Prostate gland (tissue), 2 donors: ENCODE results near the gene ABL1. TPM values are rescaled to one million over a fixed set of nuclear protein-coding genes. Genes with fewer than 3 reads are reported as not detected.

ENCODE experiments used
- DNase-seq: peaks from one replicate; pipeline ENCODE4 v3.0.0-alpha.2; 2019; ENCODE audit warnings: low spot score
- H3K27ac ChIP-seq, 2 donors: fragments of 200-600 bp; sonication (generic); 2 replicates each; pipeline ENCODE4 v1.5.1; 2017 to 2019
- H3K27me3 ChIP-seq: fragments of 200-600 bp; sonication (generic); replicated peaks from 2 replicates; pipeline ENCODE4 v1.5.1; 2019; ENCODE audit not compliant: insufficient read depth
- H3K36me3 ChIP-seq, 2 donors: fragments of 200-600 bp; sonication (generic); 1 replicate in 1 of 2; 2 replicates in 1 of 2; pipeline versions ENCODE4 v1.5.1 to v1.8.1; 2017 to 2019
- H3K4me1 ChIP-seq: fragments of 200-600 bp; sonication (generic); replicated peaks from 2 replicates; pipeline ENCODE4 v1.5.1; 2019
- H3K4me3 ChIP-seq, 2 donors: fragments of 200-600 bp; sonication (generic); 2 replicates each; pipeline ENCODE4 v1.5.1; 2017 to 2019
- H3K9me3 ChIP-seq: fragments of 200-600 bp; sonication (generic); 2 replicates; pipeline ENCODE4 v1.5.1; 2017
- POLR2A ChIP-seq: fragments of 450-650 bp; IDR thresholded peaks from one replicate; pipeline ENCODE4 v1.6.1; 2016; ENCODE audit warnings: antibody characterized with exemption, mild to moderate bottlenecking
- POLR2AphosphoS5 ChIP-seq: sonication (generic); formaldehyde crosslinking; IDR thresholded peaks from one replicate; pipeline ENCODE4 v1.6.1; 2017; ENCODE audit warnings: antibody characterized with exemption
- WGBS: methylation state at CpG from one replicate; pipeline ENCODE4 v1.1.5; 2018; 5-methylcytosine and 5-hydroxymethylcytosine counted together
- intact Hi-C: fragments of 100-400 bp; cut with DNase I; formaldehyde crosslinking; loops from one replicate; pipeline ENCODE4 v1.14.2; 2022
- total RNA-seq, 2 donors: library from RNA; depleted of rRNA; stranded (reverse); fragments of >200 nt; gene quantifications; one replicate each; pipeline ENCODE4 v1.1.0, GENCODE V29; 2016
- TF ChIP-seq, protein P1 (sequence below), 4 experiments: fragments of 200-600 bp in 2 of 4; fragments of 450-650 bp in 2 of 4; sonication (generic) in 2 of 4; IDR thresholded peaks; 1 replicate in 3 of 4; 2 replicates in 1 of 4; pipeline ENCODE4 v1.5.1; 2016 to 2019; ENCODE audit warnings: antibody characterized with exemption in 4 of 4, mild to moderate bottlenecking in 2 of 4, moderate library complexity in 2 of 4

The ABL1 gene
- total RNA-seq, 2 donors from 2014 or later = 48.2 to 73.4 TPM

- H3K4me3 ChIP-seq = no peak overlapping the region
- no peak for TF ChIP-seq POLR2AphosphoS5
- no peak for TF ChIP-seq POLR2A
- TF ChIP-seq, protein P1, sequence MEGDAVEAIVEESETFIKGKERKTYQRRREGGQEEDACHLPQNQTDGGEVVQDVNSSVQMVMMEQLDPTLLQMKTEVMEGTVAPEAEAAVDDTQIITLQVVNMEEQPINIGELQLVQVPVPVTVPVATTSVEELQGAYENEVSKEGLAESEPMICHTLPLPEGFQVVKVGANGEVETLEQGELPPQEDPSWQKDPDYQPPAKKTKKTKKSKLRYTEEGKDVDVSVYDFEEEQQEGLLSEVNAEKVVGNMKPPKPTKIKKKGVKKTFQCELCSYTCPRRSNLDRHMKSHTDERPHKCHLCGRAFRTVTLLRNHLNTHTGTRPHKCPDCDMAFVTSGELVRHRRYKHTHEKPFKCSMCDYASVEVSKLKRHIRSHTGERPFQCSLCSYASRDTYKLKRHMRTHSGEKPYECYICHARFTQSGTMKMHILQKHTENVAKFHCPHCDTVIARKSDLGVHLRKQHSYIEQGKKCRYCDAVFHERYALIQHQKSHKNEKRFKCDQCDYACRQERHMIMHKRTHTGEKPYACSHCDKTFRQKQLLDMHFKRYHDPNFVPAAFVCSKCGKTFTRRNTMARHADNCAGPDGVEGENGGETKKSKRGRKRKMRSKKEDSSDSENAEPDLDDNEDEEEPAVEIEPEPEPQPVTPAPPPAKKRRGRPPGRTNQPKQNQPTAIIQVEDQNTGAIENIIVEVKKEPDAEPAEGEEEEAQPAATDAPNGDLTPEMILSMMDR (IDR thresholded peaks at IDR 0.05) = no peak
- WGBS = 54% methylated on average over 12 of the region's 12 CpGs
- H3K27ac ChIP-seq = no peak overlapping the region
- peaks cover 6% of the 10 kb centered on the region for H3K27me3 ChIP-seq
- no peaks in the 10 kb centered on the region for H3K36me3 ChIP-seq
- peaks cover 11% of the 10 kb centered on the region for H3K4me1 ChIP-seq
- intact Hi-C loops = no loop called here
- H3K9me3 ChIP-seq = no peaks in the 10 kb centered on the region
- DNase-seq = no peak
These were observed 101.4 kb downstream of the ABL1 start for GRCh38 chr9:130936285-130937117.

Other genes starting within 250 kb of the ABL1 start
- not detected for gene PRDM12, start 170.7 kb upstream of the ABL1 start, total RNA-seq
- gene EXOSC2, start 141.5 kb upstream of the ABL1 start, total RNA-seq = 10 to 100 TPM; 18.4 to 22.7 TPM
- gene QRFP, start 61.6 kb downstream of the ABL1 start, total RNA-seq = 1 to 10 TPM in 1 of 2 donors, not detected in 1; 1.0 TPM
- 10 to 100 TPM in 1 of 2 donors, under 1 TPM in 1; 0.36 to 13.2 TPM for gene FIBCD1, start 104.0 kb downstream of the ABL1 start, total RNA-seq
- gene LAMC3, start 173.9 kb downstream of the ABL1 start, total RNA-seq = 100 to 1,000 TPM in 1 of 2 donors, under 1 TPM in 1; 0.55 to 156 TPM